Stimulated activated naive B cell treated with anti-CD40 and anti-IgM and Interleukin-4, amounts not matched to agents 10 μg/mL and 1 μg/mL and 100 μg/mL, for 72 hours (primary cell): Measurements from ENCODE around the gene BCLAF1.

Experiments
- ATAC-seq, 2 donors: fragments of 150-1000 bp; cut with Tn5 transposase; replicated peaks; 2 replicates each; pipeline ENCODE4 v1.10.0; 2021; ENCODE audit warnings: moderate library complexity in 1 of 2
- DNase-seq: peaks from one replicate; pipeline ENCODE4 v3.0.0; 2021
- H3K27ac Mint-ChIP-seq: one replicate; pipeline ENCODE4 v1.8.0; 2022; ENCODE audit warnings: mild to moderate bottlenecking, mixed read lengths
- H3K27me3 Mint-ChIP-seq, 2 donors: one replicate each; pipeline ENCODE4 v1.8.0; 2022; ENCODE audit warnings: mixed read lengths in 2 of 2
- H3K36me3 Mint-ChIP-seq, 2 donors: one replicate each; pipeline ENCODE4 v1.8.0; 2022; ENCODE audit warnings: mixed read lengths in 2 of 2, mild to moderate bottlenecking in 1 of 2
- H3K4me1 Mint-ChIP-seq, 2 donors: one replicate each; pipeline ENCODE4 v1.8.0; 2022; ENCODE audit warnings: mixed read lengths in 2 of 2, mild to moderate bottlenecking in 1 of 2
- H3K4me3 Mint-ChIP-seq, 2 donors: one replicate each; pipeline ENCODE4 v1.8.0; 2022; ENCODE audit warnings: mild to moderate bottlenecking in 2 of 2, mixed read lengths in 2 of 2, moderate library complexity in 1 of 2
- H3K9me3 Mint-ChIP-seq, 2 donors: one replicate each; pipeline ENCODE4 v1.8.0; 2022; ENCODE audit warnings: mixed read lengths in 2 of 2, mild to moderate bottlenecking in 1 of 2

BCLAF1 gene

GRCh38 chr6:136216503-136217401 is 72.9 kb downstream of the BCLAF1 start:
- no peaks in the 10 kb centered on the region for H3K4me1 Mint-ChIP-seq

GRCh38 chr6:136213853-136214252 is 75.8 kb downstream of the BCLAF1 start:
- no peaks in the 10 kb centered on the region for H3K27me3 Mint-ChIP-seq
- no peaks in the 10 kb centered on the region for H3K4me1 Mint-ChIP-seq
- no peak overlapping the region for H3K4me3 Mint-ChIP-seq
- peaks cover 0 to 1% of the 10 kb centered on the region in 2 donors for H3K36me3 Mint-ChIP-seq
- no peak overlapping the region for H3K27ac Mint-ChIP-seq
- no peak for ATAC-seq
- H3K9me3 Mint-ChIP-seq = peaks cover under 1% of the 10 kb centered on the region in 2 donors
- no peak for DNase-seq

More at GRCh38 chr6:136216503-136217401, 72.9 kb downstream of the BCLAF1 start:
- Mint-ChIP-seq H3K27me3 (no peaks in the 10 kb centered on the region), H3K27ac (no peak overlapping the region), H3K4me3 (no peak overlapping the region), H3K9me3 (peaks cover 8 to 11% of the 10 kb centered on the region in 2 donors), H3K36me3 (peaks cover 0 to 6% of the 10 kb centered on the region in 2 donors)
- ATAC-seq = no peak
- DNase-seq = no peak

- ATAC-seq (no peak), DNase-seq (no peak)
- Mint-ChIP-seq H3K27ac (no peak overlapping the region), H3K4me3 (no peak overlapping the region), H3K4me1 (no peaks in the 10 kb centered on the region), H3K9me3 (no peaks in the 10 kb centered on the region), H3K36me3 (peaks cover 0 to 4% of the 10 kb centered on the region in 2 donors), H3K27me3 (no peaks in the 10 kb centered on the region)
Observed at GRCh38 chr6:136213012-136213539, 76.6 kb downstream of the BCLAF1 start.

- Mint-ChIP-seq H3K4me1 (no peaks in the 10 kb centered on the region), H3K9me3 (no peaks in the 10 kb centered on the region), H3K27ac (no peak overlapping the region), H3K27me3 (no peaks in the 10 kb centered on the region), H3K4me3 (no peak overlapping the region), H3K36me3 (peaks cover 0 to 4% of the 10 kb centered on the region in 2 donors)
- no peak for ATAC-seq
- no peak for DNase-seq
Observed at GRCh38 chr6:136212608-136213007, 77.0 kb downstream of the BCLAF1 start.

GRCh38 chr6:136210398-136211165 is 79.1 kb downstream of the BCLAF1 start:
- H3K4me3 Mint-ChIP-seq = no peak overlapping the region
- no peaks in the 10 kb centered on the region for H3K4me1 Mint-ChIP-seq
- no peaks in the 10 kb centered on the region for H3K27me3 Mint-ChIP-seq
- no peak overlapping the region for H3K27ac Mint-ChIP-seq
- no peaks in the 10 kb centered on the region for H3K9me3 Mint-ChIP-seq
- DNase-seq (no peak), ATAC-seq (no peak)
- peaks cover 0 to 4% of the 10 kb centered on the region in 2 donors for H3K36me3 Mint-ChIP-seq

GRCh38 chr6:136209496-136209895 is 80.2 kb downstream of the BCLAF1 start:
- Mint-ChIP-seq H3K9me3 (no peaks in the 10 kb centered on the region), H3K27me3 (no peaks in the 10 kb centered on the region), H3K27ac (no peak overlapping the region), H3K36me3 (peaks cover 0 to 4% of the 10 kb centered on the region in 2 donors), H3K4me3 (no peak overlapping the region), H3K4me1 (no peaks in the 10 kb centered on the region)
- ATAC-seq (no peak), DNase-seq (no peak)

- H3K9me3 Mint-ChIP-seq = no peaks in the 10 kb centered on the region
- H3K36me3 Mint-ChIP-seq = peaks cover 0 to 4% of the 10 kb centered on the region in 2 donors
- H3K4me1 Mint-ChIP-seq = no peaks in the 10 kb centered on the region
- no peaks in the 10 kb centered on the region for H3K27me3 Mint-ChIP-seq
- H3K4me3 Mint-ChIP-seq = no peak overlapping the region
- ATAC-seq (no peak), DNase-seq (no peak)
- H3K27ac Mint-ChIP-seq = no peak overlapping the region
Observed at GRCh38 chr6:136208783-136209182, 80.9 kb downstream of the BCLAF1 start.
